SK-N-SH (cell line): Measurements from ENCODE around the gene GAS2L1. TPM values are rescaled to one million over a fixed set of nuclear protein-coding genes. Genes with fewer than 3 reads are reported as not detected.

ENCODE experiments used
- CTCF ChIA-PET: fragments of 300-600, 350-600 bp; formaldehyde crosslinking; extraction: SDS; loops from one replicate; lab custom pipeline; 2021; lab: Yijun Ruan, JAX
- POLR2A ChIA-PET: fragments of 350-600 bp; sonication (Branson Sonifier 250); formaldehyde crosslinking; extraction: SDS; loops from one replicate; lab custom pipeline; 2020; ENCODE audit warnings: antibody characterized with exemption, inconsistent platforms; lab: Yijun Ruan, JAX
- DNase-seq: peaks from one replicate; pipeline ENCODE4 v3.0.0; 2012
- H2AFZ ChIP-seq: fragments of 200-600 bp; sonication (generic); 2 replicates; pipeline ENCODE4 v1.8.1; 2016; ENCODE audit warnings: antibody characterized with exemption, mild to moderate bottlenecking, low read depth
- H3F3A ChIP-seq: fragments of 200-600 bp; sonication (generic); replicated peaks from 2 replicates; pipeline ENCODE3; 2016; ENCODE audit warnings: antibody characterized with exemption, mild to moderate bottlenecking; ENCODE audit not compliant: insufficient read depth
- H3K27ac ChIP-seq, 2 experiments: fragments of 200-500 bp in 1 of 2; fragments of 200-600 bp in 1 of 2; sonication (Bioruptor generic) in 1 of 2; sonication (generic), shearing (Covaris generic) in 1 of 2; 2 replicates each; pipeline versions ENCODE4 v1.5.1 to v1.6.1; 2014 to 2016; ENCODE audit warnings: low read depth in 2 of 2, inconsistent platforms in 1 of 2, low read length in 1 of 2, mild to moderate bottlenecking in 1 of 2, mixed read lengths in 1 of 2
- H3K27me3 ChIP-seq: fragments of 200-600 bp; sonication (generic), shearing (Covaris generic); 2 replicates; pipeline ENCODE4 v1.6.1; 2016; ENCODE audit warnings: mixed run types; ENCODE audit not compliant: insufficient read depth
- H3K36me3 ChIP-seq, 2 experiments: fragments of 200-500 bp in 1 of 2; fragments of 200-600 bp in 1 of 2; sonication (Bioruptor generic) in 1 of 2; sonication (generic) in 1 of 2; replicated peaks in 1 of 2; 2 replicates each; pipeline versions ENCODE3 to v1.5.1; 2014 to 2016; ENCODE audit warnings: low read length in 1 of 2, mild to moderate bottlenecking in 1 of 2; ENCODE audit not compliant: insufficient read depth in 2 of 2, control insufficient read depth in 1 of 2
- H3K4me1 ChIP-seq, 2 experiments: fragments of 200-500 bp in 1 of 2; fragments of 200-600 bp in 1 of 2; sonication (Bioruptor generic) in 1 of 2; sonication (generic), shearing (Covaris generic) in 1 of 2; 2 replicates each; pipeline versions ENCODE4 v1.5.1 to v1.6.1; 2014 to 2016; ENCODE audit warnings: low read depth in 1 of 2, low read length in 1 of 2, mixed run types in 1 of 2; ENCODE audit not compliant: insufficient read depth in 2 of 2, control insufficient read depth in 1 of 2
- H3K4me2 ChIP-seq: fragments of 200-600 bp; sonication (generic), shearing (Covaris generic); 2 replicates; pipeline ENCODE4 v1.6.1; 2017; ENCODE audit warnings: mixed run types
- H3K4me3 ChIP-seq, 2 experiments: fragments of 200-500 bp in 1 of 2; fragments of 200-600 bp in 1 of 2; sonication (Bioruptor generic) in 1 of 2; sonication (generic), shearing (Covaris generic) in 1 of 2; 2 replicates each; pipeline versions ENCODE4 v1.5.1 to v1.8.1; 2014 to 2016; ENCODE audit warnings: low read depth in 2 of 2, inconsistent platforms in 1 of 2, low read length in 1 of 2, mild to moderate bottlenecking in 1 of 2, mixed read lengths in 1 of 2, moderate library complexity in 1 of 2
- H3K79me2 ChIP-seq: fragments of 200-600 bp; sonication (generic); 2 replicates; pipeline ENCODE4 v1.8.1; 2017; ENCODE audit warnings: mild to moderate bottlenecking; ENCODE audit not compliant: insufficient read depth
- H3K9ac ChIP-seq: fragments of 200-600 bp; sonication (generic); 2 replicates; pipeline ENCODE4 v1.6.1; 2017; ENCODE audit warnings: mixed run types
- H3K9me2 ChIP-seq: fragments of 200-600 bp; sonication (generic); 2 replicates; pipeline ENCODE4 v1.6.1; 2017; ENCODE audit warnings: mixed run types
- H3K9me3 ChIP-seq: fragments of 200-600 bp; sonication (generic); 2 replicates; pipeline ENCODE4 v1.6.1; 2017; ENCODE audit warnings: mixed run types, mild to moderate bottlenecking, moderate library complexity
- H4K20me1 ChIP-seq: fragments of 200-600 bp; sonication (generic); 2 replicates; pipeline ENCODE4 v1.6.1; 2017; ENCODE audit warnings: mild to moderate bottlenecking, mixed run types; ENCODE audit not compliant: insufficient read depth
- FOXM1 ChIP-seq: IDR thresholded peaks from 2 replicates; pipeline ENCODE4 v1.4.0; 2012; ENCODE audit warnings: low read depth, mild to moderate bottlenecking
- GABPA ChIP-seq: IDR thresholded peaks from 2 replicates; pipeline ENCODE4 v1.4.0; 2012; ENCODE audit warnings: low read depth, mild to moderate bottlenecking
- JUND ChIP-seq: IDR thresholded peaks from 2 replicates; pipeline ENCODE4 v1.4.0; 2012
- MEF2A ChIP-seq: IDR thresholded peaks from 2 replicates; pipeline ENCODE4 v1.4.0; 2012; ENCODE audit warnings: low read depth, borderline replicate concordance
- POLR2AphosphoS5 ChIP-seq: IDR thresholded peaks from 2 replicates; pipeline ENCODE4 v1.6.1; 2012; ENCODE audit warnings: low read depth, low read length
- RAD21 ChIP-seq: IDR thresholded peaks from 2 replicates; pipeline ENCODE4 v1.6.1; 2012; ENCODE audit warnings: mild to moderate bottlenecking, low read length
- RCOR1 ChIP-seq: fragments of 150-350 bp; IDR thresholded peaks from 2 replicates; pipeline ENCODE4 v1.6.1; 2017; ENCODE audit warnings: antibody characterized with exemption, low read length
- RFX5 ChIP-seq: IDR thresholded peaks from 2 replicates; pipeline ENCODE4 v1.6.1; 2012; ENCODE audit warnings: mild to moderate bottlenecking, improper control_type of control experiment, low read length
- RXRA ChIP-seq: IDR thresholded peaks from 2 replicates; pipeline ENCODE4 v1.4.0; 2012; ENCODE audit warnings: low read depth, mild to moderate bottlenecking, borderline replicate concordance
- TAF1 ChIP-seq: IDR thresholded peaks from 2 replicates; pipeline ENCODE4 v1.6.1; 2012; ENCODE audit warnings: low read depth, mild to moderate bottlenecking, low read length, moderate library complexity, borderline replicate concordance
- TCF12 ChIP-seq: IDR thresholded peaks from 2 replicates; pipeline ENCODE4 v1.4.0; 2012
- YY1 ChIP-seq: IDR thresholded peaks from 2 replicates; pipeline ENCODE4 v1.4.0; 2012; ENCODE audit warnings: low read depth, mild to moderate bottlenecking
- WGBS: methylation state at CpG from one replicate; pipeline ENCODE4 v1.1.6; 2017; ENCODE audit warnings: low lambda C conversion rate; 5-methylcytosine and 5-hydroxymethylcytosine counted together
- polyA plus RNA-seq, 3 experiments: library from polyadenylated mRNA; depleted of rRNA; stranded (reverse); fragments of >200 nt; gene quantifications; 2 replicates each; pipeline ENCODE4 v1.2.3, GENCODE V29; 2012
- TF ChIP-seq, protein P1 (sequence below): fragments of 200-600 bp; sonication (generic); IDR thresholded peaks from 2 replicates; pipeline ENCODE4 v1.6.1; 2017; ENCODE audit warnings: antibody characterized with exemption, mild to moderate bottlenecking, moderate library complexity

The GAS2L1 gene
- polyA plus RNA-seq, 1 of the 3 experiments (the other 2 are of a cell fraction): 21.8 TPM

DNA sequence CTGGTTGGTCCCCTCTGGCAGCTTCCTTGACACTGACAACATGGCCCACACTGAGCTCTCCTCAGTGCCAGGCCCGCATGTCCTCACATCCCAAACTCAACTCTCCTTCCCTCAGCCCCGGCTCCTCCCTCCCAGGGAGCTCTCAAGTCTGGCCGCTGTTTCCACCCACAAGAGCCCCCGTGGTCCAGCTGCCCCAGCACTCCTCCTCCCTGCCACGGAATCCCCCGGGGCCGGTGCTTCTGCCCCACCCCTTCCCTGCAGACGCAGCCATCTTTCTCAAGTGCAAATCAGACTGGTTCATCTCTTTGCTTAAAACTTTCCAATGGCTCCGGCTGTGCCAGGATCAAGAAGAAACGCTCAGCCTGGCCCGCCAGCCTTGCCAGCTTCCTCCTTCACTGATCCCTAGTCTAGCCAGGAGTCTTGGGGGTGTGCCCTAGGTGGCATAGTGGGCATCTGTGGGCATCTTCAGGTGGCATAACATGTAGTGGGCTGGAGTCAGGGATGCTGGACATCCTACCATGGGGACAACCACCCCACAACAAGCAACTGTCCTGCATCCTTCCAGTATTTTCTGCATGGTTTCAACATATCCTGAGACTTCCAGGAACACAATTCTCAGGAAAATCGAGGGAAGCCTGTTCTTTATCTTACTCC is 31.3 kb downstream of the GAS2L1 start:
- Histone ChIP-seq H3K9me3 (no peaks in the 10 kb centered on the region), H3K4me1 (peaks cover 0 to 18% of the 10 kb centered on the region in 2 experiments; a peak in 2 of 4 replicates), H3K9ac (no peak overlapping the region), H3K4me2 (no peak overlapping the region), H3K27me3 (no peaks in the 10 kb centered on the region), H4K20me1 (no peaks in the 10 kb centered on the region), H2AFZ (no peak overlapping the region), H3F3A (no peaks in the 10 kb centered on the region), H3K9me2 (no peaks in the 10 kb centered on the region), H3K36me3 (peaks cover 8 to 77% of the 10 kb centered on the region in 2 experiments), H3K79me2 (no peaks in the 10 kb centered on the region), H3K4me3 (no peak overlapping the region), H3K27ac (no peak overlapping the region; a peak in 1 of 4 replicates)
- 93% methylated on average over 11 of the region's 12 CpGs for WGBS
- DNase-seq: no peak
- TF ChIP-seq RFX5 (no peak), GABPA (no peak), YY1 (no peak), MEF2A (no peak), TAF1 (no peak), JUND (no peak), RAD21 (no peak), FOXM1 (no peak), POLR2AphosphoS5 (no peak), RCOR1 (no peak), RXRA (no peak)
- TF ChIP-seq, protein P1, sequence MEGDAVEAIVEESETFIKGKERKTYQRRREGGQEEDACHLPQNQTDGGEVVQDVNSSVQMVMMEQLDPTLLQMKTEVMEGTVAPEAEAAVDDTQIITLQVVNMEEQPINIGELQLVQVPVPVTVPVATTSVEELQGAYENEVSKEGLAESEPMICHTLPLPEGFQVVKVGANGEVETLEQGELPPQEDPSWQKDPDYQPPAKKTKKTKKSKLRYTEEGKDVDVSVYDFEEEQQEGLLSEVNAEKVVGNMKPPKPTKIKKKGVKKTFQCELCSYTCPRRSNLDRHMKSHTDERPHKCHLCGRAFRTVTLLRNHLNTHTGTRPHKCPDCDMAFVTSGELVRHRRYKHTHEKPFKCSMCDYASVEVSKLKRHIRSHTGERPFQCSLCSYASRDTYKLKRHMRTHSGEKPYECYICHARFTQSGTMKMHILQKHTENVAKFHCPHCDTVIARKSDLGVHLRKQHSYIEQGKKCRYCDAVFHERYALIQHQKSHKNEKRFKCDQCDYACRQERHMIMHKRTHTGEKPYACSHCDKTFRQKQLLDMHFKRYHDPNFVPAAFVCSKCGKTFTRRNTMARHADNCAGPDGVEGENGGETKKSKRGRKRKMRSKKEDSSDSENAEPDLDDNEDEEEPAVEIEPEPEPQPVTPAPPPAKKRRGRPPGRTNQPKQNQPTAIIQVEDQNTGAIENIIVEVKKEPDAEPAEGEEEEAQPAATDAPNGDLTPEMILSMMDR: no peak
- ChIA-PET POLR2A (no interaction called here), CTCF (interaction anchor here (1.0 to 1.8 kb wide), 4 partner anchors 10 to 25 kb away, joined by 3 to 6 read pairs (median 4); no protein-coding TSS in a partner anchor)

DNA sequence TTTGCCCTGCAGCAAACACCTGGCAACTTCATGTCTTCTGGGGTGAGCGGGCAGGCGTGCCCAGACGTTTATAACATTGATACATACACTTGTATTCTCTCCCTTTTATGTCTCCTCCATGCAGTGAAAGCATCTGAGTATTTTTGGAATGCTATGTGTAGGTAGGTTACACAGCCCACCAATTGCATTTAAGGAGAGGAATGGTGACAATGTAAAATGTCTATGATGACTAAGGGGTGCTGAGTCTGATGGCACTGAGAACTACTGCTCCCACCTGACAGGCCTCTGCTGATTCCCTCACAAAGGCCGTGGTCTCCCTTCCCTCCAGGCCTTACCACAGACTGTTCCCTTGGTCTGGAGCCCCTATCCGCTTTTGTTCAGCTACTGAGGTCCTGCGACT is 31.9 kb downstream of the GAS2L1 start:
- H3K4me3 ChIP-seq: no peak overlapping the region
- H3K27ac ChIP-seq: no peak overlapping the region
- ChIA-PET CTCF (interaction anchor here (1.0 to 1.3 kb wide), 2 partner anchors 11 to 18 kb away, joined by 3 read pairs; no protein-coding TSS in a partner anchor), POLR2A (no interaction called here)
- TF ChIP-seq TCF12: no peak
- TF ChIP-seq TAF1: no peak
- H3K9ac ChIP-seq: no peak overlapping the region
- DNase-seq: no peak
- no peak overlapping the region for H2AFZ ChIP-seq
- H3K27me3 ChIP-seq: no peaks in the 10 kb centered on the region
- no peak overlapping the region for H3K4me2 ChIP-seq
- H3K36me3 ChIP-seq: peaks cover 8 to 72% of the 10 kb centered on the region in 2 experiments
- H3K9me3 ChIP-seq: no peaks in the 10 kb centered on the region
- no peaks in the 10 kb centered on the region for H3K79me2 ChIP-seq
- WGBS: 100% methylated on average over 6 of the region's 6 CpGs
- H3K4me1 ChIP-seq: peaks cover 5 to 25% of the 10 kb centered on the region in 2 experiments
- no peaks in the 10 kb centered on the region for H4K20me1 ChIP-seq
- H3K9me2 ChIP-seq: no peaks in the 10 kb centered on the region
- H3F3A ChIP-seq: peaks cover 3% of the 10 kb centered on the region
